ENCODE measurements around the gene GCLM. TPM values are rescaled to one million over a fixed set of nuclear protein-coding genes. Genes with fewer than 3 reads are reported as not detected.

GCLM gene
- total and polyA plus RNA-seq, 8 donors: 9.0 to 35.0 (median 10.9) TPM

- H3K9me3 ChIP-seq: no peaks in the 10 kb centered on the region
- no peak for DNase-seq
- no peak overlapping the region for H3K4me3 ChIP-seq
- ATAC-seq: no peak
- H3K4me1 ChIP-seq: peaks cover 4 to 51% of the 10 kb centered on the region in 2 donors
- no peaks in the 10 kb centered on the region for H3K27me3 ChIP-seq
- H3K36me3 ChIP-seq: peaks cover 0 to 12% of the 10 kb centered on the region in 2 donors
- intact Hi-C loops (cut with DNase I): no loop called here
- H3K27ac ChIP-seq: peak overlapping the region in 1 of 2 donors; percentile 71
- TF ChIP-seq CTCF (IDR thresholded peaks at IDR 0.05): no peak
Observed at GRCh38 chr1:93905051-93905450, 4.2 kb downstream of the GCLM start.

GRCh38 chr1:93904228-93904627 lies 5.0 kb downstream of the GCLM start:
- Histone ChIP-seq H3K36me3 (peaks cover 0 to 17% of the 10 kb centered on the region in 2 donors), H3K27ac (peak overlapping the region in 1 of 2 donors; percentile 71), H3K4me1 (peaks cover 4 to 51% of the 10 kb centered on the region in 2 donors), H3K27me3 (no peaks in the 10 kb centered on the region), H3K4me3 (no peak overlapping the region), H3K9me3 (no peaks in the 10 kb centered on the region)
- no peak for ATAC-seq
- no peak for DNase-seq
- intact Hi-C loops (cut with DNase I): no loop called here
- no peak for TF ChIP-seq CTCF (IDR thresholded peaks at IDR 0.05)

GRCh38 chr1:93900723-93901504 lies 8.3 kb downstream of the GCLM start:
- no peak overlapping the region for H3K27ac ChIP-seq
- DNase-seq (no peak), ATAC-seq (no peak)
- H3K4me1 ChIP-seq: peaks cover 0 to 25% of the 10 kb centered on the region in 2 donors
- no peaks in the 10 kb centered on the region for H3K27me3 ChIP-seq
- intact Hi-C loops (cut with DNase I): no loop called here
- TF ChIP-seq CTCF (IDR thresholded peaks at IDR 0.05): no peak
- H3K4me3 ChIP-seq: no peak overlapping the region
- H3K9me3 ChIP-seq: no peaks in the 10 kb centered on the region
- peaks cover 0 to 44% of the 10 kb centered on the region in 2 donors for H3K36me3 ChIP-seq

- H3K4me3 ChIP-seq: no peak overlapping the region
- ATAC-seq: no peak
- no peaks in the 10 kb centered on the region for H3K27me3 ChIP-seq
- H3K27ac ChIP-seq: no peak overlapping the region
- H3K9me3 ChIP-seq: no peaks in the 10 kb centered on the region
- DNase-seq: no peak
- intact Hi-C loops (cut with DNase I): no loop called here
- peaks cover 0 to 57% of the 10 kb centered on the region in 2 donors for H3K36me3 ChIP-seq
- TF ChIP-seq CTCF (IDR thresholded peaks at IDR 0.05): no peak
- H3K4me1 ChIP-seq: peaks cover 0 to 13% of the 10 kb centered on the region in 2 donors
Observed at GRCh38 chr1:93899543-93900207, 9.6 kb downstream of the GCLM start.

GRCh38 chr1:93888900-93889299 lies 20.3 kb downstream of the GCLM start:
- DNase-seq: no peak
- ATAC-seq: no peak
- no peaks in the 10 kb centered on the region for H3K9me3 ChIP-seq
- no peaks in the 10 kb centered on the region for H3K4me1 ChIP-seq
- H3K36me3 ChIP-seq: peaks cover 0 to 55% of the 10 kb centered on the region in 2 donors
- no peak for TF ChIP-seq CTCF (IDR thresholded peaks at IDR 0.05)
- H3K27me3 ChIP-seq: no peaks in the 10 kb centered on the region
- no peak overlapping the region for H3K4me3 ChIP-seq
- no peak overlapping the region for H3K27ac ChIP-seq
- intact Hi-C loops (cut with DNase I): no loop called here

All from left lung (tissue), 10 donors.